HCT116 (cell line): ENCODE measurements around the gene EMSY. TPM values are rescaled to one million over a fixed set of nuclear protein-coding genes. Genes with fewer than 3 reads are reported as not detected.

Experiments used
- ATAC-seq: fragments of 200-7000 bp; cut with Tn5 transposase; 2 replicates; pipeline ENCODE4 v1.9.1; 2020; ENCODE audit warnings: mild to moderate bottlenecking, moderate library complexity
- BruUV-seq: library from RNA; stranded (reverse); fragments of 400-500 nt; replicated peaks from 2 replicates; lab custom pipeline; 2021; lab: Mats Ljungman, UMichigan
- CTCF ChIA-PET: fragments of 300-600 bp; sonication (Branson Sonifier 250); formaldehyde crosslinking; loops from one replicate; lab custom pipeline; 2021; ENCODE audit warnings: antibody characterized with exemption; lab: Charles Lee
- POLR2A ChIA-PET: fragments of 300-600, 350-600 bp; sonication (Branson Sonifier 250); formaldehyde crosslinking; loops from one replicate; lab custom pipeline; 2021; ENCODE audit warnings: antibody characterized with exemption; lab: Charles Lee
- RAD21 ChIA-PET, 2 experiments: fragments of 300-600 bp; sonication (Branson Sonifier 250); formaldehyde crosslinking; loops; one replicate each; lab custom pipeline; 2023; ENCODE audit warnings: low total read pairs in 2 of 2; ENCODE audit not compliant: uncharacterized antibody in 2 of 2, unreplicated experiment in 2 of 2, low non-redundant PET in 1 of 2; lab: Charles Lee
- DNase-seq: peaks from one replicate; pipeline ENCODE4 v3.0.0-alpha.2; 2010; ENCODE audit warnings: low read depth, low spot score
- H2AFZ ChIP-seq: fragments of 200-600 bp; shearing (Covaris generic), sonication (generic); 2 replicates; pipeline ENCODE4 v1.6.1; 2017; ENCODE audit warnings: low read depth, mixed run types, mixed read lengths, antibody characterized with exemption, low read length; ENCODE audit not compliant: poor library complexity, severe bottlenecking
- H3K27ac ChIP-seq: 2 replicates; pipeline ENCODE4 v1.5.1; 2012; ENCODE audit warnings: low read depth, low read length
- H3K27me3 ChIP-seq: fragments of 200-600 bp; sonication (generic); 2 replicates; pipeline ENCODE4 v1.6.1; 2016; ENCODE audit warnings: mixed run types, low read length, mixed read lengths; ENCODE audit not compliant: insufficient read depth
- H3K36me3 ChIP-seq, 2 experiments: fragments of 200-500 bp in 1 of 2; fragments of 200-600 bp in 1 of 2; sonication (Bioruptor generic) in 1 of 2; sonication (generic) in 1 of 2; 2 replicates each; pipeline versions ENCODE4 v1.5.1 to v1.6.1; 2014 to 2016; ENCODE audit warnings: low read length in 2 of 2, inconsistent platforms in 1 of 2, mixed read lengths in 1 of 2, mixed run types in 1 of 2; ENCODE audit not compliant: insufficient read depth in 2 of 2, control insufficient read depth in 1 of 2
- H3K4me1 ChIP-seq, 2 experiments: fragments of 200-600 bp in 1 of 2; sonication (generic) in 1 of 2; 2 replicates each; pipeline versions ENCODE4 v1.5.1 to v1.6.1; 2012 to 2017; ENCODE audit warnings: low read length in 2 of 2, inconsistent platforms in 1 of 2, mild to moderate bottlenecking in 1 of 2, mixed read lengths in 1 of 2, mixed run types in 1 of 2, moderate library complexity in 1 of 2; ENCODE audit not compliant: insufficient read depth in 2 of 2, control insufficient read depth in 1 of 2
- H3K4me2 ChIP-seq: fragments of 200-600 bp; sonication (generic); 2 replicates; pipeline ENCODE4 v1.6.1; 2017; ENCODE audit warnings: mixed run types, low read length, mixed read lengths
- H3K4me3 ChIP-seq, 2 experiments: fragments of 200-600 bp in 1 of 2; sonication (generic) in 1 of 2; replicated peaks in 1 of 2; 2 replicates each; pipeline ENCODE4 v1.5.1; 2011 to 2016; ENCODE audit warnings: low read length in 2 of 2, control low read depth in 1 of 2, low read depth in 1 of 2, mild to moderate bottlenecking in 1 of 2, mixed read lengths in 1 of 2, mixed run types in 1 of 2
- H3K79me2 ChIP-seq: fragments of 200-600 bp; sonication (generic); 2 replicates; pipeline ENCODE4 v1.6.1; 2017; ENCODE audit warnings: mild to moderate bottlenecking, mixed run types, low read length, moderate library complexity, mixed read lengths; ENCODE audit not compliant: insufficient read depth
- H3K9ac ChIP-seq: fragments of 200-600 bp; sonication (generic); 2 replicates; pipeline ENCODE4 v1.6.1; 2016; ENCODE audit warnings: low read length, mixed read lengths
- H3K9me2 ChIP-seq: fragments of 200-600 bp; sonication (generic), shearing (Covaris generic); 2 replicates; pipeline ENCODE4 v1.6.1; 2017; ENCODE audit warnings: mixed run types, mild to moderate bottlenecking, moderate library complexity; ENCODE audit not compliant: insufficient read depth
- H3K9me3 ChIP-seq, 2 experiments: fragments of 200-500 bp in 1 of 2; fragments of 200-600 bp in 1 of 2; sonication (Bioruptor generic) in 1 of 2; sonication (generic) in 1 of 2; 2 replicates each; pipeline ENCODE4 v1.6.1; 2014 to 2017; ENCODE audit warnings: low read length in 2 of 2, mixed read lengths in 2 of 2, inconsistent platforms in 1 of 2, low read depth in 1 of 2, mild to moderate bottlenecking in 1 of 2, mixed run types in 1 of 2, moderate library complexity in 1 of 2; ENCODE audit not compliant: control insufficient read depth in 1 of 2, insufficient read depth in 1 of 2
- H4K20me1 ChIP-seq: fragments of 200-600 bp; sonication (generic), shearing (Covaris generic); 2 replicates; pipeline ENCODE4 v1.6.1; 2017; ENCODE audit warnings: mixed run types, mild to moderate bottlenecking, moderate library complexity; ENCODE audit not compliant: insufficient read depth
- ATF3 ChIP-seq: IDR thresholded peaks from 2 replicates; pipeline ENCODE4 v1.6.1; 2012
- CBX3 ChIP-seq: IDR thresholded peaks from 2 replicates; pipeline ENCODE4 v1.6.1; 2012; ENCODE audit warnings: low read depth
- CEBPB ChIP-seq: IDR thresholded peaks from 2 replicates; pipeline ENCODE4 v1.6.1; 2012; ENCODE audit warnings: low read depth
- CTCF ChIP-seq, 3 experiments: fragments of 200-600 bp in 1 of 3; sonication (generic) in 1 of 3; IDR thresholded peaks in 2 of 3; conservative IDR thresholded peaks in 1 of 3; 2 replicates each; pipeline ENCODE4 v1.5.1; 2012 to 2017; ENCODE audit warnings: low read depth in 2 of 3, low read length in 2 of 3, antibody characterized with exemption in 1 of 3, borderline replicate concordance in 1 of 3, control low read depth in 1 of 3, mild to moderate bottlenecking in 1 of 3, mixed read lengths in 1 of 3, mixed run types in 1 of 3, moderate library complexity in 1 of 3; ENCODE audit not compliant: insufficient read depth in 1 of 3
- EGR1 ChIP-seq: IDR thresholded peaks from 2 replicates; pipeline ENCODE4 v1.6.1; 2012; ENCODE audit warnings: low read depth
- EZH2phosphoT487 ChIP-seq: fragments of 200-600 bp; IDR thresholded peaks from 2 replicates; pipeline ENCODE4 v1.6.1; 2018; ENCODE audit warnings: antibody characterized with exemption, borderline replicate concordance
- JUND ChIP-seq: IDR thresholded peaks from 2 replicates; pipeline ENCODE4 v1.6.1; 2012
- SIN3A ChIP-seq: IDR thresholded peaks from 2 replicates; pipeline ENCODE4 v1.6.1; 2012; ENCODE audit warnings: low read depth
- TCF7L2 ChIP-seq: IDR thresholded peaks from 2 replicates; pipeline ENCODE4 v1.7.0; 2011; ENCODE audit warnings: borderline replicate concordance, inconsistent platforms; ENCODE audit not compliant: insufficient read depth, insufficient read length; ENCODE audit errors: extremely low read depth
- YY1 ChIP-seq: IDR thresholded peaks from 2 replicates; pipeline ENCODE4 v1.6.1; 2011; ENCODE audit warnings: low read length, low read depth, moderate library complexity, mild to moderate bottlenecking; ENCODE audit not compliant: insufficient replicate concordance; ENCODE audit errors: extremely low read depth
- ZFX ChIP-seq: fragments of 450-650 bp; IDR thresholded peaks from 2 replicates; pipeline ENCODE4 v1.6.1; 2017
- intact Hi-C: fragments of 100-400 bp; cut with micrococcal nuclease; formaldehyde crosslinking; loops from 2 replicates; pipeline ENCODE4 v1.10.0; 2022
- total RNA-seq: library from RNA; stranded (reverse); gene quantifications from one replicate; pipeline ENCODE4 v1.2.1, GENCODE V29; 2021; ENCODE audit not compliant: unreplicated experiment

Gene EMSY
- total RNA-seq, 1 experiment from 2014 or later = 22.7 TPM

GRCh38 chr11:76496174-76496573 lies 51.4 kb downstream of the EMSY start:
- no peaks in the 10 kb centered on the region for H3K9me2 ChIP-seq
- no peaks in the 10 kb centered on the region for H3K4me1 ChIP-seq
- intact Hi-C loops = no loop called here
- no peak for DNase-seq
- ChIA-PET POLR2A (no interaction called here), CTCF (no interaction called here), RAD21 (no interaction called here)
- no peak overlapping the region for H3K4me2 ChIP-seq
- H3K9ac ChIP-seq = no peak overlapping the region
- no peaks in the 10 kb centered on the region for H3K27me3 ChIP-seq
- no peaks in the 10 kb centered on the region for H3K79me2 ChIP-seq
- H3K27ac ChIP-seq = no peak overlapping the region
- H3K4me3 ChIP-seq = no peak overlapping the region
- 0 out of 4 replicates have a peak, but pooled peaks cover 2 to 3% of the 10 kb centered on the region in 2 experiments for H3K36me3 ChIP-seq
- no peaks in the 10 kb centered on the region for H3K9me3 ChIP-seq
- H2AFZ ChIP-seq = no peak overlapping the region
- no peak for ATAC-seq
- H4K20me1 ChIP-seq = no peaks in the 10 kb centered on the region
- TF ChIP-seq CTCF (IDR thresholded peaks at IDR 0.05 in 2 of 3, conservative IDR thresholded peaks at IDR 0.05 in 1 of 3; ENCODE audit: borderline replicate concordance in 1 of 3, insufficient read depth in 1 of 3, low read depth in 2 of 3, low read length in 2 of 3) (no peak), YY1 (no peak), CBX3 (no peak), EGR1 (no peak), ATF3 (no peak), JUND (no peak), EZH2phosphoT487 (no peak), TCF7L2 (no peak), ZFX (no peak), CEBPB (no peak), SIN3A (no peak)
- BruUV-seq = no TSS peak
